PC-3 (cell line): ENCODE measurements around the gene APOL1.

Experiments
- CTCF ChIP-seq: fragments of 300-600 bp; sonication (generic); conservative IDR thresholded peaks from 2 replicates; pipeline ENCODE4 v1.5.1; 2017; ENCODE audit warnings: antibody characterized with exemption, low read depth, mild to moderate bottlenecking, low read length
- EZH2 ChIP-seq: fragments of 300-600 bp; sonication (generic); IDR thresholded peaks from one replicate; pipeline ENCODE4 v1.6.1; 2017; ENCODE audit warnings: antibody characterized with exemption, mild to moderate bottlenecking, low read length; ENCODE audit not compliant: unreplicated experiment
- EZH2phosphoT487 ChIP-seq: fragments of 300-600 bp; sonication (generic); IDR thresholded peaks from 2 replicates; pipeline ENCODE4 v1.6.1; 2018; ENCODE audit warnings: mild to moderate bottlenecking, antibody characterized with exemption, low read length, borderline replicate concordance

GRCh38 chr22:36238373-36239149 lies 14.4 kb upstream of the APOL1 start:
- TF ChIP-seq EZH2 (no peak), CTCF (no peak), EZH2phosphoT487 (no peak)
